Parathyroid adenoma (tissue), 2 donors: Measurements from ENCODE around the gene CDIP1.

Source experiments
- H2AFZ ChIP-seq: fragments of 300-600 bp; sonication (generic); one replicate; pipeline ENCODE4 v1.7.0; 2017; ENCODE audit warnings: antibody characterized with exemption, mild to moderate bottlenecking
- H3K27ac ChIP-seq: fragments of 300-600 bp; sonication (generic); one replicate; pipeline ENCODE4 v1.7.0; 2017
- H3K27me3 ChIP-seq: fragments of 300-600 bp; sonication (generic); one replicate; pipeline ENCODE4 v1.7.0; 2017; ENCODE audit warnings: low read length; ENCODE audit not compliant: control insufficient read depth, insufficient read depth
- H3K36me3 ChIP-seq: fragments of 300-600 bp; sonication (generic); one replicate; pipeline ENCODE4 v1.7.0; 2017; ENCODE audit warnings: low read length; ENCODE audit not compliant: control insufficient read depth, insufficient read depth
- H3K4me1 ChIP-seq: fragments of 300-600 bp; sonication (generic); one replicate; pipeline ENCODE4 v1.7.0; 2017; ENCODE audit warnings: control low read depth
- H3K4me2 ChIP-seq: fragments of 300-600 bp; sonication (generic); one replicate; pipeline ENCODE4 v1.7.0; 2017; ENCODE audit warnings: low read length
- H3K4me3 ChIP-seq: fragments of 300-600 bp; sonication (generic); one replicate; pipeline ENCODE4 v1.7.0; 2017; ENCODE audit warnings: low read depth, low read length
- H3K79me2 ChIP-seq: fragments of 300-600 bp; sonication (generic); one replicate; pipeline ENCODE4 v1.7.0; 2017; ENCODE audit warnings: control low read depth
- H3K9ac ChIP-seq: fragments of 300-600 bp; sonication (generic); one replicate; pipeline ENCODE4 v1.7.0; 2017; ENCODE audit warnings: mild to moderate bottlenecking
- H3K9me3 ChIP-seq: fragments of 300-600 bp; sonication (generic); one replicate; pipeline ENCODE4 v1.7.0; 2017; ENCODE audit warnings: low read length; ENCODE audit not compliant: control insufficient read depth
- CTCF ChIP-seq: fragments of 300-600 bp; sonication (generic); IDR thresholded peaks from one replicate; pipeline ENCODE4 v1.7.0; 2017; ENCODE audit warnings: antibody characterized with exemption, mild to moderate bottlenecking
- donor health status: primary hyperparathyroidism.

The CDIP1 gene

GRCh38 chr16:4500272-4500671, 38.3 kb downstream of the CDIP1 start:
- peaks cover 7% of the 10 kb centered on the region for H3K79me2 ChIP-seq
- H3K27ac ChIP-seq, result no peak overlapping the region
- no peak overlapping the region for H3K9ac ChIP-seq
- no peak overlapping the region for H2AFZ ChIP-seq
- no peaks in the 10 kb centered on the region for H3K36me3 ChIP-seq
- no peak overlapping the region for H3K4me3 ChIP-seq
- H3K9me3 ChIP-seq, result no peaks in the 10 kb centered on the region
- no peak for TF ChIP-seq CTCF
- H3K27me3 ChIP-seq, result no peaks in the 10 kb centered on the region
- H3K4me1 ChIP-seq, result peaks cover 5% of the 10 kb centered on the region
- H3K4me2 ChIP-seq, result no peak overlapping the region

GRCh38 chr16:4499196-4499555, 39.4 kb downstream of the CDIP1 start:
- H3K27ac ChIP-seq, result no peak overlapping the region
- no peaks in the 10 kb centered on the region for H3K27me3 ChIP-seq
- no peak overlapping the region for H3K4me2 ChIP-seq
- H3K9ac ChIP-seq, result no peak overlapping the region
- no peak for TF ChIP-seq CTCF
- no peak overlapping the region for H2AFZ ChIP-seq
- H3K79me2 ChIP-seq, result peaks cover 7% of the 10 kb centered on the region
- no peak overlapping the region for H3K4me3 ChIP-seq
- no peaks in the 10 kb centered on the region for H3K36me3 ChIP-seq
- no peaks in the 10 kb centered on the region for H3K9me3 ChIP-seq
- H3K4me1 ChIP-seq, result peaks cover 5% of the 10 kb centered on the region

- no peaks in the 10 kb centered on the region for H3K9me3 ChIP-seq
- H3K79me2 ChIP-seq, result peaks cover 7% of the 10 kb centered on the region
- no peak overlapping the region for H3K4me3 ChIP-seq
- H3K4me1 ChIP-seq, result peaks cover 5% of the 10 kb centered on the region
- no peak overlapping the region for H3K9ac ChIP-seq
- no peak for TF ChIP-seq CTCF
- H2AFZ ChIP-seq, result no peak overlapping the region
- no peaks in the 10 kb centered on the region for H3K36me3 ChIP-seq
- no peak overlapping the region for H3K27ac ChIP-seq
- no peaks in the 10 kb centered on the region for H3K27me3 ChIP-seq
- H3K4me2 ChIP-seq, result no peak overlapping the region
Observed at GRCh38 chr16:4498546-4499195, 39.9 kb downstream of the CDIP1 start.

- Histone ChIP-seq H3K4me3 (no peak overlapping the region), H3K4me1 (peaks cover 5% of the 10 kb centered on the region), H3K27ac (no peak overlapping the region), H2AFZ (no peak overlapping the region), H3K4me2 (no peak overlapping the region), H3K36me3 (no peaks in the 10 kb centered on the region), H3K27me3 (no peaks in the 10 kb centered on the region), H3K9me3 (no peaks in the 10 kb centered on the region), H3K79me2 (peaks cover 13% of the 10 kb centered on the region), H3K9ac (no peak overlapping the region)
- TF ChIP-seq CTCF, result no peak
Observed at GRCh38 chr16:4496305-4496704, 42.3 kb downstream of the CDIP1 start.

GRCh38 chr16:4495766-4496165, 42.8 kb downstream of the CDIP1 start:
- H3K27ac ChIP-seq, result no peak overlapping the region
- TF ChIP-seq CTCF, result no peak

More at GRCh38 chr16:4495766-4496165, 42.8 kb downstream of the CDIP1 start:
- no peaks in the 10 kb centered on the region for H3K9me3 ChIP-seq
- H3K27me3 ChIP-seq, result no peaks in the 10 kb centered on the region
- H3K36me3 ChIP-seq, result no peaks in the 10 kb centered on the region
- H3K9ac ChIP-seq, result no peak overlapping the region
- no peak overlapping the region for H2AFZ ChIP-seq
- no peak overlapping the region for H3K4me3 ChIP-seq
- H3K79me2 ChIP-seq, result peaks cover 19% of the 10 kb centered on the region
- no peak overlapping the region for H3K4me2 ChIP-seq
- H3K4me1 ChIP-seq, result peaks cover 5% of the 10 kb centered on the region
